ENCODE results near the gene UBQLNL.

The UBQLNL gene

DNA sequence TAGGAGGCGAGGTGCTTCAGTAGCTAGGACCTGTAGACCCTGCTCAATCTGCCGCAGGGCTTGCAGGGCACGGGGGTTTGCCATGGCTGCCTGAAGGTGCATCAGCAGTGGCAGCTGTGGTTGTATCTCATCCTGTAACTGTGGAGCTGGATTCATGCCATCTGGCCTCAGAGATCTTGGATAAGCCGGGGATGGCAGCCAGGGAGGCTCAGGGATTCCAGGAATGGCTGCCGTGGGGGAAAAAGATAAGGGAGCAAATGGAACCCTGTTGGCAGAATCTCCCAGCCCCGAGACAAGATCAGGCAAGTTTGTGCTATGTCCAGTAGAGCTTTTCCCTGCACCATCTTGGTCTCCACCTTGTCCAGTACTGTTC is 8.6 kb downstream of the UBQLNL start:
- H3K4me1 ChIP-seq (ENCODE audit: control insufficient read depth, insufficient read depth, low read length) = no peaks in the 10 kb centered on the region
- no peaks in the 10 kb centered on the region for H3K9me3 ChIP-seq (ENCODE audit: control insufficient read depth, insufficient read depth, low read depth, low read length)
- POLR2A ChIA-PET = no interaction called here
- H3K4me3 ChIP-seq (ENCODE audit: low read depth, low read length) = no peak overlapping the region
- H3K27ac ChIP-seq (ENCODE audit: extremely low read depth, low read depth, low read length) = no peak overlapping the region
- CTCF ChIA-PET = interaction anchor here (0.6 to 1.3 kb wide), 2 partner anchors 32 to 99 kb away, joined by 4 to 7 read pairs; no protein-coding TSS in a partner anchor
- H3K36me3 ChIP-seq (ENCODE audit: control insufficient read depth in 2 of 2, insufficient read depth in 1 of 2, low read length in 2 of 2) = no peaks in the 10 kb centered on the region
- TF ChIP-seq ZNF664 (tag by site-specific recombination; IDR thresholded peaks at IDR 0.05) (no peak), TCF7L2 (IDR thresholded peaks at IDR 0.05; ENCODE audit: borderline replicate concordance, low read depth, low read length) (no peak), ZNF449 (tag by site-specific recombination; IDR thresholded peaks at IDR 0.05) (no peak), ZNF140 (tag by site-specific recombination; IDR thresholded peaks at IDR 0.05) (no peak), ZNF248 (tag by site-specific recombination; IDR thresholded peaks at IDR 0.05) (no peak), YY2 (tag by site-specific recombination; IDR thresholded peaks at IDR 0.05) (no peak), RBAK (tag by site-specific recombination; IDR thresholded peaks at IDR 0.05) (no peak), ZNF10 (tag by site-specific recombination; IDR thresholded peaks at IDR 0.05) (no peak), ZNF548 (tag by site-specific recombination; IDR thresholded peaks at IDR 0.05) (no peak), ZNF658 (tag by site-specific recombination; IDR thresholded peaks at IDR 0.05) (no peak), ZNF600 (tag by site-specific recombination; IDR thresholded peaks at IDR 0.05) (no peak), EGR2 (tag by site-specific recombination; IDR thresholded peaks at IDR 0.05; ENCODE audit: low read depth) (no peak), ZNF133 (tag by site-specific recombination; IDR thresholded peaks at IDR 0.05) (no peak), ZNF701 (tag by site-specific recombination; IDR thresholded peaks at IDR 0.05) (no peak), ZNF112 (tag by site-specific recombination; IDR thresholded peaks at IDR 0.05) (no peak), ZNF302 (tag by site-specific recombination; IDR thresholded peaks at IDR 0.05; ENCODE audit: low read depth) (no peak)
- TF ChIP-seq, protein P1, sequence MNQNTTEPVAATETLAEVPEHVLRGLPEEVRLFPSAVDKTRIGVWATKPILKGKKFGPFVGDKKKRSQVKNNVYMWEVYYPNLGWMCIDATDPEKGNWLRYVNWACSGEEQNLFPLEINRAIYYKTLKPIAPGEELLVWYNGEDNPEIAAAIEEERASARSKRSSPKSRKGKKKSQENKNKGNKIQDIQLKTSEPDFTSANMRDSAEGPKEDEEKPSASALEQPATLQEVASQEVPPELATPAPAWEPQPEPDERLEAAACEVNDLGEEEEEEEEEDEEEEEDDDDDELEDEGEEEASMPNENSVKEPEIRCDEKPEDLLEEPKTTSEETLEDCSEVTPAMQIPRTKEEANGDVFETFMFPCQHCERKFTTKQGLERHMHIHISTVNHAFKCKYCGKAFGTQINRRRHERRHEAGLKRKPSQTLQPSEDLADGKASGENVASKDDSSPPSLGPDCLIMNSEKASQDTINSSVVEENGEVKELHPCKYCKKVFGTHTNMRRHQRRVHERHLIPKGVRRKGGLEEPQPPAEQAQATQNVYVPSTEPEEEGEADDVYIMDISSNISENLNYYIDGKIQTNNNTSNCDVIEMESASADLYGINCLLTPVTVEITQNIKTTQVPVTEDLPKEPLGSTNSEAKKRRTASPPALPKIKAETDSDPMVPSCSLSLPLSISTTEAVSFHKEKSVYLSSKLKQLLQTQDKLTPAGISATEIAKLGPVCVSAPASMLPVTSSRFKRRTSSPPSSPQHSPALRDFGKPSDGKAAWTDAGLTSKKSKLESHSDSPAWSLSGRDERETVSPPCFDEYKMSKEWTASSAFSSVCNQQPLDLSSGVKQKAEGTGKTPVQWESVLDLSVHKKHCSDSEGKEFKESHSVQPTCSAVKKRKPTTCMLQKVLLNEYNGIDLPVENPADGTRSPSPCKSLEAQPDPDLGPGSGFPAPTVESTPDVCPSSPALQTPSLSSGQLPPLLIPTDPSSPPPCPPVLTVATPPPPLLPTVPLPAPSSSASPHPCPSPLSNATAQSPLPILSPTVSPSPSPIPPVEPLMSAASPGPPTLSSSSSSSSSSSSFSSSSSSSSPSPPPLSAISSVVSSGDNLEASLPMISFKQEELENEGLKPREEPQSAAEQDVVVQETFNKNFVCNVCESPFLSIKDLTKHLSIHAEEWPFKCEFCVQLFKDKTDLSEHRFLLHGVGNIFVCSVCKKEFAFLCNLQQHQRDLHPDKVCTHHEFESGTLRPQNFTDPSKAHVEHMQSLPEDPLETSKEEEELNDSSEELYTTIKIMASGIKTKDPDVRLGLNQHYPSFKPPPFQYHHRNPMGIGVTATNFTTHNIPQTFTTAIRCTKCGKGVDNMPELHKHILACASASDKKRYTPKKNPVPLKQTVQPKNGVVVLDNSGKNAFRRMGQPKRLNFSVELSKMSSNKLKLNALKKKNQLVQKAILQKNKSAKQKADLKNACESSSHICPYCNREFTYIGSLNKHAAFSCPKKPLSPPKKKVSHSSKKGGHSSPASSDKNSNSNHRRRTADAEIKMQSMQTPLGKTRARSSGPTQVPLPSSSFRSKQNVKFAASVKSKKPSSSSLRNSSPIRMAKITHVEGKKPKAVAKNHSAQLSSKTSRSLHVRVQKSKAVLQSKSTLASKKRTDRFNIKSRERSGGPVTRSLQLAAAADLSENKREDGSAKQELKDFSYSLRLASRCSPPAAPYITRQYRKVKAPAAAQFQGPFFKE (tag by site-specific recombination; IDR thresholded peaks at IDR 0.05; ENCODE audit: borderline replicate concordance) = no peak

GRCh38 chr11:5507177-5507932 is 9.1 kb downstream of the UBQLNL start:
- Histone ChIP-seq H3K27ac (ENCODE audit: extremely low read depth, low read depth, low read length) (no peak overlapping the region), H3K9me3 (ENCODE audit: control insufficient read depth, insufficient read depth, low read depth, low read length) (no peaks in the 10 kb centered on the region), H3K4me1 (ENCODE audit: control insufficient read depth, insufficient read depth, low read length) (no peaks in the 10 kb centered on the region), H3K4me3 (ENCODE audit: low read depth, low read length) (no peak overlapping the region), H3K36me3 (ENCODE audit: control insufficient read depth in 2 of 2, insufficient read depth in 1 of 2, low read length in 2 of 2) (no peaks in the 10 kb centered on the region)
- CTCF ChIA-PET = interaction anchor here (0.6 to 1.3 kb wide), 3 partner anchors 32 to 98 kb away, joined by 4 to 7 read pairs (median 4); no protein-coding TSS in a partner anchor
- POLR2A ChIA-PET = no interaction called here
- TF ChIP-seq, protein P2, sequence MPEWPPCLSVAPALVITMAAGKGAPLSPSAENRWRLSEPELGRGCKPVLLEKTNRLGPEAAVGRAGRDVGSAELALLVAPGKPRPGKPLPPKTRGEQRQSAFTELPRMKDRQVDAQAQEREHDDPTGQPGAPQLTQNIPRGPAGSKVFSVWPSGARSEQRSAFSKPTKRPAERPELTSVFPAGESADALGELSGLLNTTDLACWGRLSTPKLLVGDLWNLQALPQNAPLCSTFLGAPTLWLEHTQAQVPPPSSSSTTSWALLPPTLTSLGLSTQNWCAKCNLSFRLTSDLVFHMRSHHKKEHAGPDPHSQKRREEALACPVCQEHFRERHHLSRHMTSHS (tag by site-specific recombination; IDR thresholded peaks at IDR 0.05) = no peak
- TF ChIP-seq, protein P1 (tag by site-specific recombination; IDR thresholded peaks at IDR 0.05; ENCODE audit: borderline replicate concordance) = no peak
- TF ChIP-seq SALL2 (tag by site-specific recombination; IDR thresholded peaks at IDR 0.05; ENCODE audit: borderline replicate concordance) = no peak
- no peak for TF ChIP-seq HOXA7 (CRISPR knock-in tag; IDR thresholded peaks at IDR 0.05; ENCODE audit: borderline replicate concordance)

Measured in HEK293 (cell line).